ENCODE measurements around the gene RASAL1. TPM values are rescaled to one million over a fixed set of nuclear protein-coding genes. Genes with fewer than 3 reads are reported as not detected.

Gene RASAL1
- total RNA-seq, 4 donors from 2014 or later = 17.4 to 98.7 (median 56.6) TPM

DNA sequence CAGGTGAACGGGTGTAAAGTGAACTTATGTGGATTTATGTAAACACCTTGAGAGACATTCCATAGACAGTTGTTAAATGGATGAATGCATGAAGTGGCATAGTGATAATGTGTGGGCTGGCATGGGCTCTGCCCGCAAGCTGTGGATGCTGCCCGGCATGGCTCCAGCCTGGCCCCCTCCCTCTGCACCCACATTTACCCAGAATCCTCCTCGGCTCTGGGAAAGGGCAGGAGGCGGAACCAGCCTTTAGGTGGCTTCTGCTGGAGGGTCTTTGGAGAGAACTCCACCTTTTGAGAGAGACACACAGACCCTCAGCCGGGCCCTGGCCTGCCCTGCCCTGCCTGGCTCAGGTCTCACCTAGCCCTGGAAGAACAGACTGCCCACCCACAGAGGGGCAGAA, 18.7 kb downstream of the RASAL1 start:
- TF ChIP-seq, protein P1, sequence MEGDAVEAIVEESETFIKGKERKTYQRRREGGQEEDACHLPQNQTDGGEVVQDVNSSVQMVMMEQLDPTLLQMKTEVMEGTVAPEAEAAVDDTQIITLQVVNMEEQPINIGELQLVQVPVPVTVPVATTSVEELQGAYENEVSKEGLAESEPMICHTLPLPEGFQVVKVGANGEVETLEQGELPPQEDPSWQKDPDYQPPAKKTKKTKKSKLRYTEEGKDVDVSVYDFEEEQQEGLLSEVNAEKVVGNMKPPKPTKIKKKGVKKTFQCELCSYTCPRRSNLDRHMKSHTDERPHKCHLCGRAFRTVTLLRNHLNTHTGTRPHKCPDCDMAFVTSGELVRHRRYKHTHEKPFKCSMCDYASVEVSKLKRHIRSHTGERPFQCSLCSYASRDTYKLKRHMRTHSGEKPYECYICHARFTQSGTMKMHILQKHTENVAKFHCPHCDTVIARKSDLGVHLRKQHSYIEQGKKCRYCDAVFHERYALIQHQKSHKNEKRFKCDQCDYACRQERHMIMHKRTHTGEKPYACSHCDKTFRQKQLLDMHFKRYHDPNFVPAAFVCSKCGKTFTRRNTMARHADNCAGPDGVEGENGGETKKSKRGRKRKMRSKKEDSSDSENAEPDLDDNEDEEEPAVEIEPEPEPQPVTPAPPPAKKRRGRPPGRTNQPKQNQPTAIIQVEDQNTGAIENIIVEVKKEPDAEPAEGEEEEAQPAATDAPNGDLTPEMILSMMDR (IDR thresholded peaks at IDR 0.05) = no peak
- no peak for TF ChIP-seq POLR2A (IDR thresholded peaks at IDR 0.05)
- Histone ChIP-seq H3K9me3 (no peaks in the 10 kb centered on the region), H3K36me3 (peaks cover 0 to 20% (median 0%) of the 10 kb centered on the region in 3 donors), H3K4me3 (no peak overlapping the region), H3K27me3 (peaks cover 0 to 33% (median 0%) of the 10 kb centered on the region in 4 donors), H3K27ac (peak overlapping the region in 1 of 4 donors; percentile 19), H3K4me1 (peaks cover 0 to 3% (median 0%) of the 10 kb centered on the region in 3 donors)
- DNase-seq = no peak
- intact Hi-C loops (cut with DNase I) = no loop called here
- WGBS, 2 donors = 46 to 50% methylated on average over 4 to 5 of the region's 6 CpGs

DNA sequence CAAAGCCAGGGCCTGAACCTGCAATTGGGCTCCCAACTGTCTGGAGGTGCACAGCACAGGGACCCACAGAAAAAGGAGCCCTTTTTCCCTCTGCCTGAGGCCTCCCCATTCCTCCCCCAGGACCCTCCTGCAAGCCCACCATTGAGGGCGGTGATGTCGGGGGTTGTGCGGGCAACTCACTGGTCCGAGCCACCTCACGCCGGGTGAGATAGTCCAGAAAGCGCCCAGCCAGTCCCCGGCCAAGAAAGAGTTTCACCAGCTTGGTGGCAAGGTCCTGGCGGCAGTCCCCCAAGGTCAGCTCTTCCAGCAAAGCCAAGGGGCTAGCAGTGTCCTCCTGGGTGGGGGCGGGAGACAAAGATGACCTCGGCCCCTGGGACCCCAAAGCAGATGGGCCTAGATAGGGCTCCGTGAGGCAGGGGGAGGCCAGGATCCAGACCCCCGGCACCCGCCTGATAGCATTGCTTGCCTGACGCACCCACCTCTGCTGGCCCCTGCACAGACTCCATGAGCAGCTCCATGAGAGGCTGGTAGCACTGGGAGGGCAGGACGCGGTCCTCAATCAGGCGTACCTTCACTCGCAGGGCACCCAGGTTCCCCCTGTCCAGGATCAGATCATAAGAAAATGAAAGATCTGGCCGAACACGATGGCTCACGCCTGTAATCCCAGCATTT, 20.0 kb downstream of the RASAL1 start:
- intact Hi-C loops (cut with DNase I) = no loop called here
- H3K4me3 ChIP-seq = no peak overlapping the region
- H3K27me3 ChIP-seq = peaks cover 0 to 27% (median 0%) of the 10 kb centered on the region in 4 donors
- H3K27ac ChIP-seq = no peak overlapping the region
- no peaks in the 10 kb centered on the region for H3K9me3 ChIP-seq
- TF ChIP-seq, protein P1 (IDR thresholded peaks at IDR 0.05) = no peak
- no peak for TF ChIP-seq POLR2A (IDR thresholded peaks at IDR 0.05)
- 96% methylated on average over 3 to 5 of the region's 22 CpGs for WGBS, 2 donors
- peaks cover 0 to 23% (median 0%) of the 10 kb centered on the region in 3 donors for H3K36me3 ChIP-seq
- H3K4me1 ChIP-seq = peaks cover 0 to 3% (median 0%) of the 10 kb centered on the region in 3 donors
- no peak for DNase-seq

GRCh38 chr12:113114447-113115178, 20.9 kb downstream of the RASAL1 start:
- 84 to 92% methylated on average over 3 to 10 of the region's 19 CpGs for WGBS, 2 donors
- H3K4me3 ChIP-seq = no peak overlapping the region
- intact Hi-C loops (cut with DNase I) = no loop called here
- H3K9me3 ChIP-seq = no peaks in the 10 kb centered on the region
- H3K27ac ChIP-seq = no peak overlapping the region
- H3K36me3 ChIP-seq = peaks cover 0 to 23% (median 0%) of the 10 kb centered on the region in 3 donors
- TF ChIP-seq, protein P1 (IDR thresholded peaks at IDR 0.05) = no peak
- TF ChIP-seq POLR2A (IDR thresholded peaks at IDR 0.05) = no peak
- no peak for DNase-seq
- peaks cover 0 to 3% (median 0%) of the 10 kb centered on the region in 3 donors for H3K4me1 ChIP-seq
- H3K27me3 ChIP-seq = peaks cover 0 to 17% (median 0%) of the 10 kb centered on the region in 4 donors

- TF ChIP-seq, protein P1 (IDR thresholded peaks at IDR 0.05) = no peak
- no peak for TF ChIP-seq POLR2A (IDR thresholded peaks at IDR 0.05)
- no peak overlapping the region for H3K27ac ChIP-seq
- H3K27me3 ChIP-seq = peaks cover 0 to 16% (median 0%) of the 10 kb centered on the region in 4 donors
- intact Hi-C loops (cut with DNase I) = no loop called here
- no peak overlapping the region for H3K4me3 ChIP-seq
- no peaks in the 10 kb centered on the region for H3K9me3 ChIP-seq
- peaks cover 0 to 3% (median 0%) of the 10 kb centered on the region in 3 donors for H3K4me1 ChIP-seq
- 86% methylated on average over 1 of the region's 2 CpGs for WGBS, 2 donors
- peaks cover 0 to 23% (median 0%) of the 10 kb centered on the region in 3 donors for H3K36me3 ChIP-seq
- DNase-seq = no peak
Measured at GRCh38 chr12:113113397-113113796, 22.2 kb downstream of the RASAL1 start.

Measured in esophagus squamous epithelium (tissue), 5 donors.